HepG2 (cell line): ENCODE results near the gene LRRC10. TPM values are rescaled to one million over a fixed set of nuclear protein-coding genes. Genes with fewer than 3 reads are reported as not detected.

Experiments used
- ATAC-seq: fragments of 200-7000 bp; cut with Tn5 transposase; 3 replicates; pipeline ENCODE4 v1.9.1; 2020; ENCODE audit warnings: mild to moderate bottlenecking, moderate library complexity
- BruUV-seq: library from RNA; stranded (reverse); fragments of 400-500 nt; replicated peaks from 2 replicates; lab custom pipeline; 2021; lab: Mats Ljungman, UMichigan
- CTCF ChIA-PET: fragments of 300-600 bp; formaldehyde crosslinking; extraction: SDS; loops from one replicate; lab custom pipeline; 2021; ENCODE audit warnings: low total read pairs, inconsistent platforms, low intra/inter-chr PET ratio; lab: Yijun Ruan, JAX
- POLR2A ChIA-PET: fragments of 350-600 bp; sonication (Branson Sonifier 250); formaldehyde crosslinking; loops from one replicate; lab custom pipeline; 2020; ENCODE audit warnings: antibody characterized with exemption, inconsistent platforms; lab: Yijun Ruan, JAX
- DNase-seq: peaks from one replicate; pipeline ENCODE4 v3.0.0-alpha.2; 2015; ENCODE audit warnings: low spot score
- FAIRE-seq: peaks from 3 replicates; lab custom pipeline; 2011; peaks lifted over from hg19 to GRCh38; lab: Jason Lieb, UNC
- H2AFZ ChIP-seq: one replicate; pipeline ENCODE4 v1.6.1; 2011; ENCODE audit warnings: low read length, inconsistent platforms
- H3K27ac ChIP-seq: fragments of 300-600 bp; 3 replicates; pipeline ENCODE4 v1.8.0; 2011; ENCODE audit warnings: mixed run types, mild to moderate bottlenecking, mixed read lengths, low read length, inconsistent platforms; ENCODE audit not compliant: insufficient read depth; ENCODE audit errors: extremely low read length
- H3K27me3 ChIP-seq, 2 experiments: fragments of 200-600 bp in 1 of 2; 2 replicates in 1 of 2; 3 replicates in 1 of 2; pipeline versions ENCODE4 v1.6.0 to v1.8.0; 2011; ENCODE audit warnings: low read length in 2 of 2, mild to moderate bottlenecking in 2 of 2, moderate library complexity in 2 of 2, inconsistent platforms in 1 of 2; ENCODE audit not compliant: insufficient read depth in 2 of 2, control insufficient read depth in 1 of 2
- H3K36me3 ChIP-seq, 2 experiments: fragments of 200-600 bp in 1 of 2; replicated peaks in 1 of 2; 2 replicates in 1 of 2; 3 replicates in 1 of 2; pipeline versions ENCODE4 v1.5.1 to v1.8.0; 2011; ENCODE audit warnings: low read length in 2 of 2, inconsistent platforms in 1 of 2; ENCODE audit not compliant: insufficient read depth in 2 of 2, control insufficient read depth in 1 of 2
- H3K4me1 ChIP-seq: 2 replicates; pipeline ENCODE4 v1.5.1; 2012; ENCODE audit warnings: low read length, inconsistent platforms; ENCODE audit not compliant: insufficient read depth
- H3K4me2 ChIP-seq: 2 replicates; pipeline ENCODE4 v1.6.0; 2011; ENCODE audit warnings: low read depth, low read length, inconsistent platforms
- H3K4me3 ChIP-seq, 3 experiments: fragments of 200-600 bp in 1 of 3; sonication (generic), shearing (Covaris generic) in 1 of 3; replicated peaks in 1 of 3; 2 replicates each; pipeline ENCODE4 v1.5.1; 2011 to 2016; ENCODE audit warnings: low read length in 3 of 3, inconsistent platforms in 2 of 3, low read depth in 2 of 3, mild to moderate bottlenecking in 2 of 3, control low read depth in 1 of 3, mixed read lengths in 1 of 3; ENCODE audit not compliant: insufficient read depth in 1 of 3
- H3K79me2 ChIP-seq: one replicate; pipeline ENCODE4 v1.6.1; 2011; ENCODE audit warnings: low read length, inconsistent platforms; ENCODE audit not compliant: insufficient read depth
- H3K9ac ChIP-seq: 2 replicates; pipeline ENCODE4 v1.6.0; 2011; ENCODE audit warnings: mild to moderate bottlenecking, low read depth, low read length, inconsistent platforms; ENCODE audit not compliant: insufficient read depth
- H3K9me3 ChIP-seq: 2 replicates; pipeline ENCODE4 v1.5.1; 2012; ENCODE audit warnings: mild to moderate bottlenecking, low read length
- H4K20me1 ChIP-seq: 2 replicates; pipeline ENCODE4 v1.6.0; 2011; ENCODE audit warnings: inconsistent platforms, mild to moderate bottlenecking, low read length, moderate library complexity; ENCODE audit not compliant: insufficient read depth
- DR1 ChIP-seq: sonication (generic); formaldehyde crosslinking; IDR thresholded peaks from 2 replicates; pipeline ENCODE4 v1.8.0; 2021; ENCODE audit warnings: mild to moderate bottlenecking, missing genetic modification reagents, inconsistent platforms
- HNRNPLL ChIP-seq: fragments of 200-400 bp; formaldehyde crosslinking; IDR thresholded peaks from 2 replicates; pipeline ENCODE4 v1.6.1; 2017; ENCODE audit warnings: mild to moderate bottlenecking, low read depth, low read length; ENCODE audit not compliant: poor library complexity, severe bottlenecking
- MAFF ChIP-seq: IDR thresholded peaks from 2 replicates; pipeline ENCODE4 v1.6.1; 2011; ENCODE audit warnings: low read depth, low read length, improper control_type of control experiment
- MAFK ChIP-seq, 2 experiments: IDR thresholded peaks in 1 of 2; conservative IDR thresholded peaks in 1 of 2; 2 replicates each; pipeline ENCODE4 v1.6.1; 2011; ENCODE audit warnings: improper control_type of control experiment in 2 of 2, low read length in 2 of 2
- MLLT10 ChIP-seq: sonication (generic); formaldehyde crosslinking; IDR thresholded peaks from 2 replicates; pipeline ENCODE4 v1.4.0; 2020; ENCODE audit warnings: missing genetic modification reagents
- NFE2L2 ChIP-seq: fragments of 150-350 bp; IDR thresholded peaks from 2 replicates; pipeline ENCODE4 v1.6.1; 2014; ENCODE audit warnings: low read length
- NR2F1 ChIP-seq, 2 experiments: fragments of 450-650 bp in 1 of 2; formaldehyde crosslinking in 1 of 2; IDR thresholded peaks; 2 replicates each; pipeline versions ENCODE4 v1.5.0 to v1.6.1; 2016 to 2020; ENCODE audit warnings: mild to moderate bottlenecking in 1 of 2, missing compliant biosample characterization in 1 of 2, missing genetic modification reagents in 1 of 2, moderate library complexity in 1 of 2
- RARA ChIP-seq: IDR thresholded peaks from 2 replicates; pipeline ENCODE4 v1.6.1; 2016; ENCODE audit warnings: missing genetic modification reagents, missing compliant biosample characterization
- SMARCE1 ChIP-seq: fragments of 450-650 bp; IDR thresholded peaks from 2 replicates; pipeline ENCODE4 v1.6.1; 2017; ENCODE audit warnings: borderline replicate concordance
- TARDBP ChIP-seq: sonication (generic); formaldehyde crosslinking; IDR thresholded peaks from 2 replicates; pipeline ENCODE4 v1.8.0; 2022; ENCODE audit warnings: mild to moderate bottlenecking, missing genetic modification reagents
- ZBTB37 ChIP-seq: sonication (generic); formaldehyde crosslinking; IDR thresholded peaks from 2 replicates; pipeline ENCODE4 v1.4.0; 2020; ENCODE audit warnings: mild to moderate bottlenecking, missing genetic modification reagents
- ZC3H4 ChIP-seq: sonication (generic); formaldehyde crosslinking; IDR thresholded peaks from 2 replicates; pipeline ENCODE4 v1.4.0; 2020; ENCODE audit warnings: missing genetic modification reagents, borderline replicate concordance
- ZFAT ChIP-seq: sonication (generic); formaldehyde crosslinking; conservative IDR thresholded peaks from 2 replicates; pipeline ENCODE4 v1.8.1; 2023; ENCODE audit warnings: missing genetic modification reagents, inconsistent platforms
- ZMYM2 ChIP-seq: sonication (generic); formaldehyde crosslinking; IDR thresholded peaks from 2 replicates; pipeline ENCODE4 v1.8.0; 2022; ENCODE audit warnings: mild to moderate bottlenecking, missing genetic modification reagents
- ZNF317 ChIP-seq: sonication (generic); formaldehyde crosslinking; IDR thresholded peaks from 2 replicates; pipeline ENCODE4 v1.5.0; 2020; ENCODE audit warnings: mild to moderate bottlenecking, missing genetic modification reagents
- ZNF329 ChIP-seq: sonication (generic); formaldehyde crosslinking; IDR thresholded peaks from 2 replicates; pipeline ENCODE4 v1.9.0; 2021; ENCODE audit warnings: low read depth, mild to moderate bottlenecking, missing genetic modification reagents
- ZNF333 ChIP-seq: sonication (generic); formaldehyde crosslinking; IDR thresholded peaks from 2 replicates; pipeline ENCODE4 v1.4.0; 2020; ENCODE audit warnings: mild to moderate bottlenecking, missing genetic modification reagents, borderline replicate concordance
- ZNF503 ChIP-seq: sonication (generic); formaldehyde crosslinking; IDR thresholded peaks from 2 replicates; pipeline ENCODE4 v1.4.0; 2020; ENCODE audit warnings: missing genetic modification reagents
- WGBS: methylation state at CpG from one replicate; pipeline ENCODE4 v1.1.6; 2017; ENCODE audit warnings: low lambda C conversion rate; 5-methylcytosine and 5-hydroxymethylcytosine counted together
- in situ Hi-C: cut with HindIII; loops from 2 replicates; pipeline ENCODE4 v1.10.0; 2017; ENCODE audit warnings: low pct_unique_long_range_greater_than_20kb; ENCODE audit not compliant: extremely low pct_ligation_motif_present
- intact Hi-C: fragments of 100-400 bp; cut with micrococcal nuclease; formaldehyde crosslinking; loops from one replicate; pipeline ENCODE4 v1.10.0; 2022; ENCODE audit not compliant: unreplicated experiment
- polyA plus RNA-seq, 8 experiments: library from polyadenylated mRNA; depleted of rRNA in 3 of 8; stranded (reverse) in 7 of 8; unstranded in 1 of 8; fragments of >200 nt; fragmentation: Illumina TruSeq in 4 of 8; extraction: Trizol in 4 of 8; gene quantifications; 2 replicates each; pipeline versions ENCODE4 v1.2.1 to v1.2.3, GENCODE V29; 2011 to 2016; ENCODE audit warnings: low read depth in 4 of 8, missing spikeins in 1 of 8, mixed read lengths in 1 of 8; ENCODE audit not compliant: insufficient read depth in 1 of 8
- total RNA-seq, 5 experiments: library from RNA; depleted of rRNA; stranded (reverse); fragments of >200 nt; fragmentation: Illumina TruSeq; extraction: Trizol; gene quantifications; 2 replicates each; pipeline ENCODE4 v1.2.3, GENCODE V29; 2016; ENCODE audit warnings: low read depth in 1 of 5

Gene LRRC10
- total and polyA plus RNA-seq, 2 of the 13 experiments (the other 11 are each of a cell fraction or from before 2014, with no cell fraction given) = not detected

- no peaks in the 10 kb centered on the region; a peak in 1 of 5 replicates for H3K27me3 ChIP-seq
- intact Hi-C loops (no loop called here), in situ Hi-C loops (no loop called here)
- no peak overlapping the region for H3K4me3 ChIP-seq
- H3K9ac ChIP-seq = no peak overlapping the region
- H3K9me3 ChIP-seq = no peaks in the 10 kb centered on the region
- no peak overlapping the region for H2AFZ ChIP-seq
- no peak for TF ChIP-seq ZNF503 (CRISPR knock-in tag)
- peak; percentile 52; the same call in 1 of the 2 replicates for TF ChIP-seq NFE2L2
- TF ChIP-seq ZNF329 (CRISPR knock-in tag) = no peak
- peak in 1 of 2 experiments; percentile 40; a peak in 1 of 4 replicates for TF ChIP-seq NR2F1 (CRISPR knock-in tag; IDR thresholded peaks at IDR 0.05)
- no peak for TF ChIP-seq ZBTB37
- TF ChIP-seq ZNF333 (CRISPR knock-in tag) = no peak
- TF ChIP-seq MLLT10 (CRISPR knock-in tag) = no peak
- TF ChIP-seq MAFF = 0 out of 2 replicates have a peak, but pooled peaks have one; percentile 26
- TF ChIP-seq MAFK (conservative IDR thresholded peaks at IDR 0.05 in 1 of 2, IDR thresholded peaks at IDR 0.05 in 1 of 2; ENCODE audit: low read length in 2 of 2) = peak in 1 of 2 experiments; percentile 22; a peak in 1 of 4 replicates
- TF ChIP-seq ZNF317 (CRISPR knock-in tag) = no peak
- TF ChIP-seq TARDBP (CRISPR knock-in tag) = no peak
- TF ChIP-seq ZMYM2 (CRISPR knock-in tag) = no peak
- no peak for TF ChIP-seq RARA (CRISPR knock-in tag)
- TF ChIP-seq DR1 (CRISPR knock-in tag) = no peak
- TF ChIP-seq ZC3H4 (CRISPR knock-in tag) = no peak
- TF ChIP-seq HNRNPLL = no peak
- TF ChIP-seq SMARCE1 = no peak
- no peak for TF ChIP-seq ZFAT (CRISPR knock-in tag)
- ChIA-PET POLR2A (no interaction called here), CTCF (no interaction called here)
- H4K20me1 ChIP-seq = no peaks in the 10 kb centered on the region
- no peaks in the 10 kb centered on the region for H3K79me2 ChIP-seq
- peak overlapping the region; percentile 28 for H3K4me2 ChIP-seq
- ATAC-seq (peak; percentile 91), FAIRE-seq (no peak), DNase-seq (peak; percentile 49)
- no peaks in the 10 kb centered on the region for H3K36me3 ChIP-seq
- H3K27ac ChIP-seq = no peak overlapping the region
- peaks cover 23% of the 10 kb centered on the region for H3K4me1 ChIP-seq
- no TSS peak for BruUV-seq
- 26% methylated on average over 6 of the region's 9 CpGs for WGBS
Observed at GRCh38 chr12:69657376-69658137, 46.9 kb upstream of the LRRC10 start.
